Left ventricle myocardium inferior (tissue), 1 donor: ENCODE measurements around the gene IER5L. TPM values are rescaled to one million over a fixed set of nuclear protein-coding genes. Genes with fewer than 3 reads are reported as not detected.

Source experiments
- DNase-seq: peaks from one replicate; pipeline ENCODE4 v3.0.0-alpha.2; 2020
- H3K27ac ChIP-seq: fragments of 200-600 bp; replicated peaks from 2 replicates; pipeline ENCODE4 v1.8.0; 2021
- H3K27me3 ChIP-seq: fragments of 200-600 bp; 2 replicates; pipeline ENCODE4 v1.8.0; 2021; ENCODE audit warnings: low read depth
- H3K36me3 ChIP-seq: fragments of 200-600 bp; 2 replicates; pipeline ENCODE4 v1.8.0; 2021
- H3K4me1 ChIP-seq: fragments of 200-600 bp; 2 replicates; pipeline ENCODE4 v1.8.0; 2021
- H3K4me3 ChIP-seq: fragments of 200-600 bp; 2 replicates; pipeline ENCODE4 v1.8.0; 2021; ENCODE audit warnings: mild to moderate bottlenecking, moderate library complexity
- H3K9me3 ChIP-seq: fragments of 200-600 bp; replicated peaks from 2 replicates; pipeline ENCODE4 v1.8.0; 2021
- CTCF ChIP-seq: fragments of 200-600 bp; IDR thresholded peaks from 2 replicates; pipeline ENCODE4 v1.8.0; 2021; ENCODE audit warnings: antibody characterized with exemption, mild to moderate bottlenecking, borderline replicate concordance
- intact Hi-C: fragments of 100-400 bp; cut with micrococcal nuclease; formaldehyde crosslinking; loops from one replicate; pipeline ENCODE4 v1.11.0; 2022
- total RNA-seq: library from RNA; stranded (reverse); fragmentation: NEBNext Ultra II Directional; extraction: Animal tissue kit (Norgen Biotek cat#: 25700); gene quantifications from one replicate; pipeline ENCODE4 v1.2.1, GENCODE V29; 2021
- donor health status: DM: no; HTN: yes; CAD: no; lungs with severe emphysema.

Gene IER5L
- total RNA-seq, 1 donor from 2014 or later, result 3.8 TPM

- Histone ChIP-seq H3K27me3 (no peaks in the 10 kb centered on the region), H3K4me1 (peaks cover 31% of the 10 kb centered on the region), H3K9me3 (no peaks in the 10 kb centered on the region), H3K36me3 (no peaks in the 10 kb centered on the region), H3K27ac (peak overlapping the region; percentile 84), H3K4me3 (no peak overlapping the region)
- no peak for TF ChIP-seq CTCF
- intact Hi-C loops, result no loop called here
- no peak for DNase-seq
Observed at GRCh38 chr9:129223551-129224208, 45.6 kb upstream of the IER5L start.

GRCh38 chr9:129222819-129223218 lies 44.8 kb upstream of the IER5L start:
- Histone ChIP-seq H3K9me3 (no peaks in the 10 kb centered on the region), H3K4me1 (peaks cover 32% of the 10 kb centered on the region), H3K27ac (no peak overlapping the region), H3K27me3 (no peaks in the 10 kb centered on the region), H3K36me3 (no peaks in the 10 kb centered on the region), H3K4me3 (no peak overlapping the region)
- DNase-seq, result no peak
- no peak for TF ChIP-seq CTCF
- intact Hi-C loops, result no loop called here

DNA sequence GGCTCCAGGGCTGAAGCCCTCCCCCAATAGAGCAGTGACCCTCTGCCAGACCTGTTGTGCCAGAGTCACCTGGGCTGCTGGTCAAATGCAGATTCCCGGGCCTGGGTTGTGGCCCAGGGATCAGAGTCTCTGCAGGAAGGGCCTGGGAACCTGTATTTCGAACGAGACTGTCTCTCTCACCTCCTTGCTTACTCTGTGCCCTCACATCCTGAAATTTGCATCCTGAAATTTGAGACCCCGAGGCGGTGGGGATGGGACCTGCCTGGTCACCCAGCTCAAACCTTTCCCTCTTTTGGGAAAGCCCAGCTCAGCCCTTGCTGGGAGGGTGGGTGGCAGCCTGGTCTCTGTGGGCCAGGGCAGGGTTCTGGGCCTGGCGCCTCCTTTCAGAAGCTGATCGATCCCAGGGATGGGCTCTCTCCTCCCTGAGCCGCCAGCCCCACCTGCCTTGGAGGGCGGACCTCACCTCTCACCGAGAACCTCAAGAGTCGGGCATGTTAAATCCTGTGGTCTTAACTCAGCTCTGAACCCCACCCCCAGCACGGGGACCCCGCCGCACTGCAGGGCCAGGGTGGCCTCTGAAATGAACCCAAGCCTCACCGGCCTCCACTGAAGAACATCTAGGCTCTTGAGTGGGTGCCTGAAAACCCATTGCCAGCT lies 44.0 kb upstream of the IER5L start:
- H3K27me3 ChIP-seq, result no peaks in the 10 kb centered on the region
- H3K9me3 ChIP-seq, result no peaks in the 10 kb centered on the region
- no peak for DNase-seq
- TF ChIP-seq CTCF, result no peak
- H3K4me1 ChIP-seq, result peaks cover 39% of the 10 kb centered on the region
- no peak overlapping the region for H3K4me3 ChIP-seq
- H3K36me3 ChIP-seq, result no peaks in the 10 kb centered on the region
- H3K27ac ChIP-seq, result no peak overlapping the region
- intact Hi-C loops, result no loop called here

DNA sequence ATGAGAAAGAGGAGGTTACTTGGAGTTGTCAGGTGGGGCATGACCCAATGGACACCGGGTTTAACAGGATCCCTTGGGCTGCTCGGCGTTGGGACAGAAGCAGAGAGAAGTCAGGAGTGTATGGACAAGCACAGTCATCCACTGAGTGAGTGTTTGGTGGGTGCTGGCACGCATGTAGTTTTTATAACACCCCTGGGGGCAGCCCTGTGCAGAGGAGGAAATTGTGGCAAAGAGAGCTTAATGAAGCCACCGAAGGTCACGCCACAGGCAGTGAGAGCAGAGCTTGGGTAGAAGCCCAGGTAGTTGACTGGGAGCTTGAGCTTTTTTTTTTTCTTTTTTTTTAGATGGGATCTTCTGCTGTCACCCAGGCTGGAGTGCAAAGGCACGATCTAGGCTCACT lies 43.2 kb upstream of the IER5L start:
- TF ChIP-seq CTCF, result no peak
- H3K9me3 ChIP-seq, result no peaks in the 10 kb centered on the region
- H3K4me1 ChIP-seq, result peaks cover 37% of the 10 kb centered on the region
- DNase-seq, result no peak
- H3K27me3 ChIP-seq, result no peaks in the 10 kb centered on the region
- H3K27ac ChIP-seq, result no peak overlapping the region
- intact Hi-C loops, result no loop called here
- no peak overlapping the region for H3K4me3 ChIP-seq
- no peaks in the 10 kb centered on the region for H3K36me3 ChIP-seq

DNA sequence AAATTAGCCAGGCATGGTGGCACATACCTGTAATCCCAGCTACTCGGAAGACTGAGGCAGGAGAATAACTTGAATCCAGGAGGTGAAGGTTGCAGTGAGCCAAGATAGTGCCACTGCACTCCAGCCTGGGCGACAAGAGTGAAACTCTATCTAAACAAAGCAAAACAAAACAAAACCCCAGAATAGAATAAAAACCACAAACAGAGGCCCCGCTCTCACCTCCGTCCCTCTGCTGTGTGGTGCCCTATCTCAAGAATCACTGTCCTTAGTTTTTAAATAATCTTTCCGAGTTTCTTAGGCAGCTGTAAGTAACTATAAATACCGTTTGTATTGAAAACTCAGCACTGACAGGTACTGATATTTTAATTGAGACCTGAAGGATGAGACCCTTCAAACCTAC lies 42.7 kb upstream of the IER5L start:
- Histone ChIP-seq H3K36me3 (no peaks in the 10 kb centered on the region), H3K9me3 (no peaks in the 10 kb centered on the region), H3K27ac (no peak overlapping the region), H3K27me3 (no peaks in the 10 kb centered on the region), H3K4me1 (peaks cover 32% of the 10 kb centered on the region), H3K4me3 (no peak overlapping the region)
- TF ChIP-seq CTCF, result no peak
- intact Hi-C loops, result no loop called here
- DNase-seq, result no peak
